DMS53 (cell line): ENCODE measurements around the gene SPRY4.
"Not testable (repeated sequence)": the region's sequence is repeated elsewhere in the genome, so short reads cannot be mapped to it uniquely, and the experiment has no call there.

Experiments used
- DNase-seq: peaks from one replicate; lab custom pipeline; 2025; lab: John Stamatoyannopoulos, UW

SPRY4 gene

DNA sequence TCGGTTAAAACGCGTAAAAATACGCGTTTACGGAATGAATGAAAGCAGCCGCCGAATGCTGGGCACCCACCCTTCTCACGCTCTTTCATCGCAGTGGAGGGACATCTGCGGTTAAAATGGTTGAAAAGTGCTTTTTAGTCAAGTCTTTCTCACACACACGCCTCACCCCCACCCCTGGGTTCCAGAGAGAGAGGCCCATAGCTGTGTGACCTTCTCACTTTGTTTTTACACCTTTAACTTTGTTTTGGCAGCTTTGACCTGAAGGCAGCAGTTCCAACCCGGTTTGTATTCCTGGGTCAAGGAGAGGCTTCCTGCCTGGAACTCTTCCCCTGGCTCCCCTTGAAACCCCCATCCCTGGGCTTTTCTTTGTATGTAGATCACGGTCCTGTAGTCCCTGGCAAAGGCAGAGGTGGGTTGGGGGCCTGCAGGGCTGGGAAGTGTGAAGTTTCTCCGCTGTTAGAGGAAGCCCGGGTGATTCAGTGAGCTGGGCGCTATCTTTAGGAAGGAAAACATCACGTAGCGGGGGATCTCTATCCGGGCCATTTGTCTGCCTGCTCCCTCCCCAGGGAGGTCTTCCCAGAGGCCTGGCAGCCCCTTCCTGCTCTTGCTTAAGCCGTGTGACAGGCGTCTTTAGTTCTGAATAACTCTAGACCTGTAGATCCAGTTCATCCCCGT is 29.6 kb downstream of the SPRY4 start:
- no peak for DNase-seq

- no peak for DNase-seq
These were observed 31.3 kb downstream of the SPRY4 start for GRCh38 chr5:142293486-142293885.

- DNase-seq, result no peak
These were observed 32.0 kb downstream of the SPRY4 start for GRCh38 chr5:142292808-142293207.

- peak; percentile 25 for DNase-seq
These were observed 32.6 kb downstream of the SPRY4 start for GRCh38 chr5:142292249-142292648.

DNA sequence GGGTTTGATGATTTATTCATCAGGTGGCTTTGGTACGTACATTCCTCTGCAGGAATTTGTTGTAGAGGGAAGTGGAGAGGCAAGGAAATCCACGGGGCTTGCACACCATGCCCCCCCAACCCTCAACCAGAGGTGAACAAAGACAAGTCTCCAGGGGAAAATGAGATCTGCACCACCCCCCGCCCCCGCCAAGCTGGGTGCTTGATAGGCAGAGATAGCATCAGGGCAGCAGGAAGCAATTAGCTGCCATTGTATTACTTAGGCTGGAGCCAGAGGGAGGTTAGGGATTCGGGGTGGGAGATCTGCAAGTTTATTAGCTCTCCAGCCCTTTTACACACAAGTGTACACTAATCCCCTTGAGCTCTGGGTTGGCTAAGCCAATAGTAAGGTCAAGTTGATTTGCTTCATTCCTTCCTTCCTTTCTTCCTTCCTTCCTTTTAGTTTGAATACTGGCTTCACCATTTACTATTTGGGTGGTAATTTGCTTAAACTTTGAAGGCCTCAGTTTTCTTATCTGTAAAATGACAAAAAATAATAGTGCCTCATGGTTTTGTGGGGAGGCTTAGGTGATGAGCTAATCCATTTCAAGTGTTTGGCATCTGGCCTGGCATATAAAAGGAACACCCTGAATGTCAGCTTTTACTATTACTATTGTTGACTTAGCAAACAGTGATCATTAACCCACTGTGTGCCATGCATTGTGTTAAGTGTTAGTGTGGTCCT is 34.1 kb downstream of the SPRY4 start:
- peak; percentile 93 for DNase-seq

- DNase-seq, result peak; percentile 46
These were observed 34.9 kb downstream of the SPRY4 start for GRCh38 chr5:142289708-142290576.

DNA sequence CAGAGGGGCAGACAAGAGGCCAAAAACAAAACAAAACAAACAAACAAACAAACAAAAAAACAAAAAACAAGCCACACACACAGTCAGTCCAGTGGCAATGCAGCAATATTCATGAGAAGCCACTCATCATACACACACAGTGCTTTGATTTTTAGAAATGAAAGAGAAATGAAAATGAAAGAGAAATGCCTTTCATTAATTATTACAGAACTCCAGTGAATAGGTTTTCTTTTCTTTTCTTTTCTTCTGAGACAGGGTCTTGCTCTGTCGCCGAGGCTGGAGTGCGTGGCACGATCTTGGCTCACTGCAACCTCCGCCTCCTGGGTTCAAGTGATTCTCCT is 36.9 kb downstream of the SPRY4 start:
- no peak for DNase-seq

DNA sequence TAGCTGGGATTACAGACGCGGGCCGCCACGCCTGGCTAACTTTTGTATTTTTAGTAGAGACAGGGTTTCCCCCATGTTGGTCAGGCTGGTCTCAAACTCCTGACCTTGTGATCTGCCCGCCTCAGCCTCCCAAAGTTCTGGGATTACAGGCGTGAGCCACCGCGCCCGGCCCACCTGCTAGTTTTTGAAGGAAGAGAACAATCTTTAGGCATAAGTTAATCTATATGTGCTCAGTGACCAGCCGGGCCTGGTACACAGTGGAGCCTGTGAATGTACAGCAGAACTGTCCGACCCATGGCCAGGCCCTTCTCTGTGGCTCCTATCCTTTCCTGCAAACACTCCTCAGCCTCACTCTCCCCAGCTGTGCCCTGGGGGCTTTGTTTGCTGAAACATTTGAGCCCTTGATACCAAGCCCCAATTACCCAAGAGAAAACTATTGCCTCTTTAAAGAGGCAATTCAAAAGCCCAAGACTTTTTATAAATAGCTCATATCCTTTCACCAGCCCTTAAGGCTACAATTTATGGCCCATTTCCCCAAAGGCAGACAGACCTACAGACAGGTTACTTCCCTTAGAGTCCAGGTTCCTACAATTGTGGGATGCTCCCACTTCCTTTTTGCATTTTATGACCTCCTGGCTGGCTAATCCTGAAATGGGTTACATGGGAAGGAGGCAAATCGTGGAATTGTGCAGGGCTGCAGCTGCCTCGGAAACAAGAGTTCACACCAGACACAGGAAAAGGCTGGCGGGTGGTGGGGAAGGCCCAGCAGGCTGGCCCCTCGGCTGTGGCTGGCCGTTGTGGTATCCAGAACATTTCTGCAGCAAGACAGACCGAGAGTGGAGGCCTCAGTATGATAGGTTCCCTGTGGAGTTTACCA is 37.5 kb downstream of the SPRY4 start:
- no peak for DNase-seq

DNA sequence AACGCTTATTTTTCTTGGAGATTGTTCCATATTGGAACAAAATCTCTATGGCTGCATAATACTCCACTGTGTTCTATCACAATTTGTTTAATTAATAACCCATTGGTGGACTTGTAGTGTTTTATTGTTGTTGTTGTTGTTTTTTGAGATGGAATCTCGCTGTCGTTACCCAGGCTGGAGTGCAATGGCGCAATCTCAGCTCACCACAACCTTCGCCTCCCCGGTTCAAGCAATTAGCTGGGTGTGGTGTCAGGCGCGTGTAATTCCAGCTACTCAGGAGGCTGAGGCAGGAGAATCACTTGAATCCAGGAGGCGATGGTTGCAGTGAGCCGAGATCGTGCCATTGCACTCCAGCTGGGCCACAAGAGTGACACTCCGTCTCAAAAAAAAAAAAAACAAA is 38.7 kb downstream of the SPRY4 start:
- DNase-seq, result no peak

- DNase-seq, result peak; percentile 67
These were observed 41.5 kb downstream of the SPRY4 start for GRCh38 chr5:142283304-142283703.

- no peak for DNase-seq
These were observed 42.9 kb downstream of the SPRY4 start for GRCh38 chr5:142281966-142282365.

DNA sequence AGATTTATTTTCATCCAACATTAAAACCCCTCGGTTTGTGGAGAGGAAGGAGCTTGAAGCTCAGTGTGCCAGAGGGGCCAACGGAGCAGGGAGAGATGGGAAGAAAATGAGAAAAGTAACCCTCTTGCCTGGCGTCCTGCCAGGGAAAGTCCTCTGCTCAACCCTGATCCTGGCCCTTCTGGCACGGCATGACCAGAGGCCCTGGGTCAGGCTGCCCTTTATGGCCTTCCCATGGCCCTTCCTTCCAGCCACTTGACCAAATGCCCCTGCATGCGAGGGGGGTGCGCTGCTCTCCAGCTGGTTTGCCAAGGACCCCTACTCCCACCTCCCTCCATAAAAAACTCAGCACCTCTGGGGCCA is 43.8 kb downstream of the SPRY4 start:
- no peak for DNase-seq

DNA sequence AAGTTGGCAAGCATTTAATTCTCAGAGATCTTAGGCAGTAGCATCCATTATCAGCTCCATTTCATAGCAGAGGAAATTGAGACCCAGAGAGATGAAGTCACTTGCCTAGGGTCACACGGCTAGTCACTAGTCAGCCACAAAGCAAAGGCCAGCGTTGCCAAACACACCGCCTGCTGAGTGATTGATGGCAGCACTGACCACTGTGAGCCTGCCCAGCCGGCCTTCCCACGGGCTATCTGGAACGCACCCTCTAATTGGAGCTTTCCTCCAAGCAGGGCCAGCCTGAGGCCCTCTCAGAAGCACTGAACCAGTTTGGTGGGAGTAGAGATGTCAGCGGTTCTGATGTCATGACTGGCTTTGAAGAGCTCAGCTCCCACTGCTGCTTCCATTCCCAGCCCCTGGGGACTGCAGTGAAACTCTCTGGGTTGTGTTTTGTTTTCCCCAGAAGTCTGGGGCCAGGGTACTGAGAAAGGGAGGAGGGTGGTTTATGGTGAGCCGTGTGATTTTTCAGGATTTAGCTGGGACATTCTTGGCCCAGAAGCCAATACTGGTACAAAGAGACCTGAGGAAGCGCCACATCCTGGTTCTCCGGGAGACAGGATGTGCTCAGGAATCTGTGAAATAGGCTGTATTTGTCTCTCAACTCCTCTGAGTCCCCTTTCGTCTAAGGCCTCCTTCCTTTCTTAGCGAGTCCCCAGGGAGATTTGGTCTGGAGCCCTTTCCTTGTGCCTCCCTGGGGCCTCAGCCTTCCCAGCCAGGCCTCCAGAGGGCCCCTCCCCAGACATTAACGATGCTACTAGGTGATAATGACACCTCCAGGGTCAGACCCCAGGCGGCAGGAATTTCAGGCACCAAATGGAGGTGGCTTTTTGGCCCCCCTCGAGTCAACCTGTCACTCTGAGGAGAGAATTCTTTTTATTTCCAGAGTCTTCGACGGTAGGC is 44.5 kb downstream of the SPRY4 start:
- DNase-seq, result no peak

- DNase-seq, result no peak
These were observed 46.2 kb downstream of the SPRY4 start for GRCh38 chr5:142278627-142279026.

GRCh38 chr5:142277796-142278195 is 47.0 kb downstream of the SPRY4 start:
- peak; percentile 45 for DNase-seq

- DNase-seq, result no peak
These were observed 48.3 kb downstream of the SPRY4 start for GRCh38 chr5:142276517-142276916.

DNA sequence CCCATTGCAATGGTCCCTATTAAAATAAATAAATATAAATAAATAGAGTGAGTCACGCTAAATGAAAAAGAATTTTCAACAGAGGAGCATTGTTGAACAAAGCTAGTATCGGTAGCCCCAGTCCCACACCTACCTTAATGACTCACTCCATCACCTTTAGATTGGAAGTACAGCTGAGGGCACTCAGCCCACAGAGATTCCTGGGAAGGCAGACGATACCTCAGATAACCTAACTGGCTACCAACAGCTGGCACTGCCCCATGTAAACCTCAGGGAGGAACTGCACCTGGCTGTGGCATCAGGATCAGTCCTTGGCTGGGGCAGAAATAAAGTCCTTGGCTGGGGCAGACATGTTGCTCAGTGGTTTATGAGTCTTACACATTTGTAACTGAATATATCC is 49.3 kb downstream of the SPRY4 start:
- peak; percentile 57 for DNase-seq

GRCh38 chr5:142272596-142272995 is 52.2 kb downstream of the SPRY4 start:
- DNase-seq, result not testable (repeated sequence)

- DNase-seq, result not testable (repeated sequence)
These were observed 60.7 kb downstream of the SPRY4 start for GRCh38 chr5:142264084-142264483.

GRCh38 chr5:142263346-142263745 is 61.5 kb downstream of the SPRY4 start:
- peak; percentile 35 for DNase-seq

DNA sequence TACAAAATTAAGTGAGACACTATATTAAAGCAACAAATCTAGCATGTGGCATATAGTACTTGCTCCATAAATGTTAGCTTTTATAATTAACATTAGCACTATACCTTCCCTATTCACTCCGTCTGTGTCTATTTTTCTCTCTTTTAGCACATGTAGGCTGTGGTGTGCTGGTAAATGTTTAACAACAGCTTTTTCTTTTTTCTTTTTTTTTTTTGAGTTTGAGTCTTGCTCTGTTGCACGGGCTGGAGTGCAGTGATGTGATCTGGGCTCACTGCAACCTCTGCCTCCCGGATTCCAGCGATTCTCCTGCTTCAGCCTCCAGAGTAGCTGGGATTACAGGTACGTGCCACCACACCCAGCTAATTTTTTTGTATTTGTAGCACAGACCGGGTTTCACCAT is 62.1 kb downstream of the SPRY4 start:
- no peak for DNase-seq
